Measurements from ENCODE around the gene TMEM151B.
"Not testable (repeated sequence)": the region's sequence is repeated elsewhere in the genome, so short reads cannot be mapped to it uniquely, and the experiment has no call there.

The TMEM151B gene

GRCh38 chr6:44269921-44270525, at the start of gene TMEM151B:
Gene TMEM151B, plus strand, starts transcription at chr6:44270450. Its CDS starts 293 bp downstream, at chr6:44270743.
- no peak for DNase-seq (ENCODE audit: low read depth)

- no peak for DNase-seq (ENCODE audit: low read depth)
Observed at GRCh38 chr6:44220913-44221290, 49.3 kb upstream of the TMEM151B start.

GRCh38 chr6:44221291-44221960, 48.8 kb upstream of the TMEM151B start:
- DNase-seq (ENCODE audit: low read depth) = peak; percentile 51

DNA sequence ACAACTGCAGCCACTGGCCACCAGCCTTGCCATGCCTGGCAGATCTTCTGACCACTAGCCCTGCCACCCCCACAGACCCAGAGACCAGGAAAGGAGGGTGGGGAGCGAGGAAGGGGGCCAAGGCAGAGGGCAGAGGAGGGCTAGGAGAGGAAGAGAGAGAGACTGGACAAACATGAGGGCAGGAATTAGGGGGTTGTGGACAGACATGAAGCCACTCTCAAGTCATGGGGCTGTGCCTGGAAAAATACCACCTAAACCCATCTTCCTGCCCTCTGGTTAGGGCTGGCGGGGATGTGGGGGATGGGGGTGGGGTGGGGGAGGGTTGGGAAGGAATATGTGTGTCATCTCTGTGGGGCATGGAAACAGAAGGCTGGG, 48.3 kb upstream of the TMEM151B start:
- no peak for DNase-seq (ENCODE audit: low read depth)

DNA sequence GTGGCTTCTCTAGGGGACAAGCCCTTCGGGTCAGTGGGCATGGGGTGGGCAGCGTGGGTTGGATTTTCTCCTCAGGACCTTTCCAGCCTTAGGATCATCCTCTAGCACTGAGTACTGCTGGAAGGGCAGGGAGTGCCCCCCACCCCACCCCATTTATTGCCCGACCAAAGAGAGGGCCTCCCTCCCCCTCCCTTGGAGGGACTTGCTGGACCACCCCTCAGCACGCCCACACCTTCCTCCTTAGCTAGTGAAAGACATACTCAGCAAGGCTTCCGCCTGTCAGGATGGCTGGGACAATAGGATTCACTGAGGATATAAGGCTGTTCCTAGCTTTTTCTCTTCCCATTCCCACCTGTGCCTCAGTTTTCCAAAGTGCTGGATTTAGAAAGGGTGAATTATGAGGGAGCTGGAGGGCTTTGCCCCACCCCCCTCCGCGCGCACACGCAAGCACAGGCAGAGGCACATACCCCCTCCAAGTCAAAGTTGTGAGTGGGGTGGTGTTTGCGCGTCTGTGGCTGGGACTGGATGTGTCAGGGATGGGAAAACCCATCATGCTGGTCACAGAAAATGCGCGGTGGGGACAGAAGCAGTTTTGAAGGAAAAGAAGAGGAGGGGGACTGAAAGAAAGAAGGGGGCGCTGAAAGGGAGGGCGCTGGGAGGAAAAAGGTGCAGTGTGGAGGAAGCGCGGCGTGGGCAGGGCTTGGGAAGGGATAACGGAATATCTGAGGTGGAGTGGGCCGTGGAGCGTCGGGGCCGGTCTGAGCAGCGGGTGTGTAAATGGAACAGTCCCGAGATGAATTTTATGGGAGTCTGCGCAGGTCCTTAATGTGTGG, 47.5 kb upstream of the TMEM151B start:
- DNase-seq (ENCODE audit: low read depth) = no peak

DNA sequence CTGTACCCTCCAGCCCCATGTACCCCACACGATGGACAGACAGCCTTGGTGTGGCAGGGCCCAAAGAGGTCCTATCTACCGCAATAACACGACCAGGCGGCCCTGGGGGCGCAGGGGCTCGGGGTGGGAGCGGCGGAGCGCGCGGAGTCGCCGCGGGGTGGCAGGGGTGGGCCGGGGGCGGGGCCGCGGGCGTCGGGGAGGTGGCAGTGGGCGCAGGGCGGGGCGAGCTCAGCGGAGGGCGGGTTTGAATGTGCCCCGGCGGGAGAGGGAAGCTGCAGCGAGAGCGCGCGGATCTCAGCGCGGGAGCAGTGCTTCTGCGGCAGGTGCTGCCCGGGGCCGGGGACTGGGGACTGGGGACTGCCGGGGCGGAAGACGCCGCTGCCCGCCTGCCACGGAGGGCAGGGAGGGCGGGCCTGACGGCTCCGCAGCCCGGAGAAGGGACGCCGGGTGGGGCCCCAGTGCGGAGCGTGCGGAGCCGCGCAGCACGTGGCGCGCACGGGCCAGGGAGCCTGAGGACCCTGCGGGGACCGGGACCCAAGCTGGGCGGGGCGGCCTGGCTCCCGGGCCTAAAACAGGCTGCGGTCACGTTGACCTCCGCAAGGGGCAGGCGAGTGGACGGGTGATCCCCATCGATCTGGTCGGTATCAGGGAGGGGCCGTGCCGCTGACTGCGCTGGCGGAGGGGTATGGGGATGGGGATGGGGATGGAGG, 46.8 kb upstream of the TMEM151B start, which contains the start of gene SLC29A1:
Gene SLC29A1, plus strand, starts transcription at position 277 of the 710 bp plus-strand sequence. CDS start 3,719 bp downstream, outside the sequence.
- peak; percentile 76 for DNase-seq (ENCODE audit: low read depth)

- no peak for DNase-seq (ENCODE audit: low read depth)
Observed at GRCh38 chr6:44224029-44224964, 46.0 kb upstream of the TMEM151B start.

DNA sequence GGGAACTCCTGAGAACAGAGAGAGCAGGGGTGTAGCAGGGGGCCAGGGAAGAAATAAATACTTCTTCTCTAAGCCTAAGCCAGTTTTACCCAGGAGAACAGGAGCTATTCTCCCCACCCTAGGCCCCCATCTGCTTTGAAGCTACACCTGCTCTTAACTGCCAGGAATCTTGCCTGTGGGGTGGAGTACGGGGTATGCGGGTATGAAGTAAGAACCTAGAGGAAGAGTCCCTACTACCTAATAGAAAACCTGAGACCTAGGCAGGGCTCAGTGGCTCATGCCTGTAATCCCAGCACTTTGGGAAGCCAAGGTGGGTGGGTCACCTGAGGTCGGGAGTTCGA, 45.3 kb upstream of the TMEM151B start:
- DNase-seq (ENCODE audit: low read depth) = no peak

GRCh38 chr6:44225579-44226325, 44.5 kb upstream of the TMEM151B start:
- no peak for DNase-seq (ENCODE audit: low read depth)

DNA sequence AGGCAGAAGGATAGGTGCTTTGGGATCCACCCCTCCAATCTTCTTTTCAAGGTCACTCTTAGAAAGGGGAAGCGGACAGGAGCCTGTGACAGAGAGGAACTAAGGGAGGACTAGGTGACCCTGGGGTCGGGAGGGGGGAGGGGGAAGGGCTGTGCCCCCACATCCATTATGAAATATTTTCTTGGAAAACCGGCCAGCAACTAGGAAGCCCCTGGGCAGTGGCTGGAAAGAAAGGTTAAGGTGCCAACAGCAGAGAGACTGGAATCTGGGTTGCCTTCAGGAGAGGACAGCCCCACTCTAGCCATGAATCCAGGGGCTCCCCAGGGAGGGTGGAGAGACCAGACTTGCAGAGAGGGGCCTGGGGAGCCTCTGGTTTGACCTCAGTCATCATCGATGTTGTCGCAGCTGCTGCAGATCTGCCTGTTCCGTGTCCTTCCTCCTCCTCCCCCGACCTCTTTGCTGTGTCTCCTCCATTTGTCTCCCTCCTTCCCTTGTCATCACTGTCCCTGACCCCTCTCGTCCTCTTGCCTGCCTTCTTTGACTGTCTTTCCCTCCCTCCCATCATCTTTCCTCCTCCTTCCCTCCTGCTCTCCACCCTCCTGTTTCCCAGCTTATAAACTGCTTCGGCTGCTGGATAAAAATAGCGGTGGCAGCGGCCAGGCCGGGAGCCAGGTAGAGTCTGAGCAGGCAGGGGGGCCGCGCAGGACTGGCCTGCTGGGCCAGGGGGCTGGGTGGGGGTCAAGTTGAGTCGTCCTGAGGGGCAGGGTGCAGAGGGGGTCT, 43.7 kb upstream of the TMEM151B start:
- no peak for DNase-seq (ENCODE audit: low read depth)

- DNase-seq (ENCODE audit: low read depth) = no peak
Observed at GRCh38 chr6:44227148-44227793, 43.0 kb upstream of the TMEM151B start.

DNA sequence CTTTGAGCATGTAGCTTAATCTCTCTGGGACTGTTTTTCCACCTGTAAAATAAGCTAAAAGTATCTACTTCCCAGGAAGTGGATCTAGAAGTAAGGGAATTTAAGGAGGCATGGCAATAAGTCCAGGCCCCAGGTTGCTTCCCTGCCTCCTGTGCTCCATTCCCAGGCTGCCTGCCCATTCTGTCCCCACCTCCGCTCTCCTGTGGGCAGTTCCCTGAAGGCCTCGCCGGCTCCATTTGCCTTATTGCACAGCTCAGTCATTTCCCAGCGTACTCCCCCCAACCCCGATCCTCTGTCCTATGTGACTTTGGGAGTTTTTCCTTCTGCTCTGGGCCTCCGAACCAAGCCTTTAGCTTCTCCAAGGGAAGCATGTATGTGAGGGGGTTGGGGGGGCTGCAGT, 42.2 kb upstream of the TMEM151B start:
- no peak for DNase-seq (ENCODE audit: low read depth)

GRCh38 chr6:44228433-44228832, 41.8 kb upstream of the TMEM151B start:
- DNase-seq (ENCODE audit: low read depth) = no peak

DNA sequence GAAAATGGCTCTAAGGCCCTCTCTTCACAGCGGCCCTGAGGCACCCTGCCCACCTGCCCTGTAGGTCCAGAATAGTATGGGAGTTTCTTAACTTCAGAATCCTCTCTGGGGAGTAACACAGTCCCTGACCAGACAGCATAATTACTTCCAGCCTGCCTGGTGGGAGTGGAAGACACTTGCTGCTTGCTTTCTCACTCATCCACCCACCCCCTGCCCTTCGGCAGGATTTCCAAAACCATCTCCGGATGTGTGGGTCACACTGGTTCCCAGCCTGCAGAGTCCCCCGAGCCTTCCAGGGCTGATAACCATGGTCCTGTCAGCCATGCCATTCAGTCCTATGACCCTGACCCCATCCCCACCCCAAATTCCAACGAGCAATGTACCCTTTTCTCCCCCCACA, 41.4 kb upstream of the TMEM151B start:
- no peak for DNase-seq (ENCODE audit: low read depth)

- DNase-seq (ENCODE audit: low read depth) = no peak
Observed at GRCh38 chr6:44229376-44230033, 40.7 kb upstream of the TMEM151B start.

GRCh38 chr6:44230034-44230675, 40.1 kb upstream of the TMEM151B start:
- DNase-seq (ENCODE audit: low read depth) = no peak

- DNase-seq (ENCODE audit: low read depth) = not testable (repeated sequence)
Observed at GRCh38 chr6:44231426-44231825, 38.8 kb upstream of the TMEM151B start.
